PFSK-1 (cell line): Measurements from ENCODE around the gene TASP1.

Experiments
- FOXP2 ChIP-seq: optimal IDR thresholded peaks from 2 replicates; pipeline ENCODE3; 2011; ENCODE audit warnings: borderline replicate concordance, control low read depth, inconsistent platforms; ENCODE audit not compliant: insufficient read depth; ENCODE audit errors: extremely low read length, extremely low read depth
- POLR2AphosphoS5 ChIP-seq: IDR thresholded peaks from 2 replicates; pipeline ENCODE4 v1.6.1; 2012; ENCODE audit warnings: low read depth, mild to moderate bottlenecking, control low read depth, low read length, moderate library complexity
- SIN3A ChIP-seq: IDR thresholded peaks from 2 replicates; pipeline ENCODE4 v1.6.1; 2012; ENCODE audit warnings: mild to moderate bottlenecking, low read length, moderate library complexity, borderline replicate concordance; ENCODE audit not compliant: insufficient read depth
- TAF1 ChIP-seq: IDR thresholded peaks from 2 replicates; pipeline ENCODE4 v1.6.1; 2012; ENCODE audit warnings: low read length, control low read depth, borderline replicate concordance; ENCODE audit not compliant: insufficient read depth
- TF ChIP-seq, protein P1 (sequence below), 2 experiments: IDR thresholded peaks; 2 replicates each; pipeline versions ENCODE4 v1.6.1 to v1.8.0; 2011 to 2012; ENCODE audit warnings: low read depth in 2 of 2, low read length in 2 of 2, control low read depth in 1 of 2, inconsistent platforms in 1 of 2, mild to moderate bottlenecking in 1 of 2, moderate library complexity in 1 of 2; ENCODE audit not compliant: insufficient read depth in 1 of 2

Gene TASP1

GRCh38 chr20:13549451-13549850 is 89.3 kb downstream of the TASP1 start:
- TF ChIP-seq SIN3A (no peak), FOXP2 (no peak), POLR2AphosphoS5 (no peak), TAF1 (no peak)
- TF ChIP-seq, protein P1, sequence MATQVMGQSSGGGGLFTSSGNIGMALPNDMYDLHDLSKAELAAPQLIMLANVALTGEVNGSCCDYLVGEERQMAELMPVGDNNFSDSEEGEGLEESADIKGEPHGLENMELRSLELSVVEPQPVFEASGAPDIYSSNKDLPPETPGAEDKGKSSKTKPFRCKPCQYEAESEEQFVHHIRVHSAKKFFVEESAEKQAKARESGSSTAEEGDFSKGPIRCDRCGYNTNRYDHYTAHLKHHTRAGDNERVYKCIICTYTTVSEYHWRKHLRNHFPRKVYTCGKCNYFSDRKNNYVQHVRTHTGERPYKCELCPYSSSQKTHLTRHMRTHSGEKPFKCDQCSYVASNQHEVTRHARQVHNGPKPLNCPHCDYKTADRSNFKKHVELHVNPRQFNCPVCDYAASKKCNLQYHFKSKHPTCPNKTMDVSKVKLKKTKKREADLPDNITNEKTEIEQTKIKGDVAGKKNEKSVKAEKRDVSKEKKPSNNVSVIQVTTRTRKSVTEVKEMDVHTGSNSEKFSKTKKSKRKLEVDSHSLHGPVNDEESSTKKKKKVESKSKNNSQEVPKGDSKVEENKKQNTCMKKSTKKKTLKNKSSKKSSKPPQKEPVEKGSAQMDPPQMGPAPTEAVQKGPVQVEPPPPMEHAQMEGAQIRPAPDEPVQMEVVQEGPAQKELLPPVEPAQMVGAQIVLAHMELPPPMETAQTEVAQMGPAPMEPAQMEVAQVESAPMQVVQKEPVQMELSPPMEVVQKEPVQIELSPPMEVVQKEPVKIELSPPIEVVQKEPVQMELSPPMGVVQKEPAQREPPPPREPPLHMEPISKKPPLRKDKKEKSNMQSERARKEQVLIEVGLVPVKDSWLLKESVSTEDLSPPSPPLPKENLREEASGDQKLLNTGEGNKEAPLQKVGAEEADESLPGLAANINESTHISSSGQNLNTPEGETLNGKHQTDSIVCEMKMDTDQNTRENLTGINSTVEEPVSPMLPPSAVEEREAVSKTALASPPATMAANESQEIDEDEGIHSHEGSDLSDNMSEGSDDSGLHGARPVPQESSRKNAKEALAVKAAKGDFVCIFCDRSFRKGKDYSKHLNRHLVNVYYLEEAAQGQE (IDR thresholded peaks at IDR 0.05; ENCODE audit: insufficient read depth in 1 of 2, low read depth in 2 of 2, low read length in 2 of 2), result no peak

DNA sequence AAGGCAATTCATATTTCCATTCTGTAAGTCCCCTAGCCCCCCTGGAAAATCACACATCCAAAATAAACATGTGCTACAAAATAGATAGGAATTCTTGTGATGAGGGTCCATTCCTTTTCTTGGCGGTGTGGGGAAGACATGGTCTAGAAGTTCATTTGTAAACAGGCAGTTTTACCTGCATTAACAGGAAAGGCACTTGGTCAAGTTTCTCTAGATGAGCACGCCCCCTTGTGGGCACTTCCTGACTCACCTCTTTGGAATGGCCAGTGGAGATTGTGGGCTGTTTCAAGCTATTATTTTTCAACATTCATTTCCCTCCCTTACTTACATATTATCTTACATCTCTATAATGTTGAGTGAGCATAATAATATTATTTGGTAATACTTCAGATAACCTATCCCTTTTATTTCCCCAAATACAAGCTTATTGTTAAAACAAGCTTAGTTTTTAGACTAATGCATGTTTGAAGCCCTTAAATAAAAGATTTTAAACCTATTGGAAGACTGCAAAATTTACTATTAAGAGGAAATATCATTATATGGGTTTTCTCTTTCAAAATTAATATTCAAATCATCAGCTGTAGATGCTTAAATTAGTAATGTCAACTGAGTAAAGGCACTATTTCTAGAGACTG is 92.1 kb downstream of the TASP1 start:
- TF ChIP-seq, protein P1 (IDR thresholded peaks at IDR 0.05; ENCODE audit: insufficient read depth in 1 of 2, low read depth in 2 of 2, low read length in 2 of 2), result no peak
- no peak for TF ChIP-seq TAF1
- no peak for TF ChIP-seq FOXP2
- TF ChIP-seq POLR2AphosphoS5, result no peak
- no peak for TF ChIP-seq SIN3A

GRCh38 chr20:13545790-13546189 is 92.9 kb downstream of the TASP1 start:
- TF ChIP-seq SIN3A (no peak), TAF1 (no peak), POLR2AphosphoS5 (no peak), FOXP2 (no peak)
- TF ChIP-seq, protein P1 (IDR thresholded peaks at IDR 0.05; ENCODE audit: insufficient read depth in 1 of 2, low read depth in 2 of 2, low read length in 2 of 2), result no peak

DNA sequence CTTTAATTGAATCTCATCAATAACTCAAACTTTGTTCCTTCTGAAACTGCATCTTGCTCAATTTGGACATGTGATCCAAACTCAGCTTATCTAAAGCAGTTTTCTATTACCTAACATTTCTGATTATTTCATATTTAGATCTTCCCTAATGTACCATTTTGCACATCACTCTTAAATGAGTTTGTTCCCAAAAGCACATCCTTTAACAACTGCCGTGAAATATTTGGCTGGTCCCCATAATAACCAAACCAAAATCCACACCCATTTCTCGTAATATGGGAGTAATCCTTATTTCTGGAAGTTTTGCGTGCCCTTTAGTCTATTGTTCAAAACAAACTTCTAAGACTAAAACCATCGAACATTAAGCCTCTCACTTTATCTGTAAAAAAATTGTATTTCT is 94.9 kb downstream of the TASP1 start:
- TF ChIP-seq FOXP2 (no peak), SIN3A (no peak), POLR2AphosphoS5 (no peak), TAF1 (no peak)
- TF ChIP-seq, protein P1 (IDR thresholded peaks at IDR 0.05; ENCODE audit: insufficient read depth in 1 of 2, low read depth in 2 of 2, low read length in 2 of 2), result no peak

- no peak for TF ChIP-seq SIN3A
- no peak for TF ChIP-seq FOXP2
- TF ChIP-seq POLR2AphosphoS5, result no peak
- TF ChIP-seq, protein P1 (IDR thresholded peaks at IDR 0.05; ENCODE audit: insufficient read depth in 1 of 2, low read depth in 2 of 2, low read length in 2 of 2), result no peak
- TF ChIP-seq TAF1, result no peak
Measured at GRCh38 chr20:13535627-13536026, 103.1 kb downstream of the TASP1 start.
